AG08396 (cell line): Measurements from ENCODE around the gene ARHGAP24.
A peak's percentile ranks its signal among the peaks of the same experiment; 100 is the strongest.

Source experiments
- DNase-seq: peaks from one replicate; pipeline ENCODE4 v3.0.0; 2012; ENCODE audit warnings: low spot score, mixed read lengths

Gene ARHGAP24

GRCh38 chr4:85474818-85475630, at the start of gene ARHGAP24:
TSS of gene ARHGAP24 (plus strand) at chr4:85475150.
- peak; percentile 83 for DNase-seq

GRCh38 chr4:85426366-85426765, 48.6 kb upstream of the ARHGAP24 start:
- DNase-seq, result no peak

GRCh38 chr4:85427123-85427522, 47.8 kb upstream of the ARHGAP24 start:
- no peak for DNase-seq

GRCh38 chr4:85430226-85430625, 44.7 kb upstream of the ARHGAP24 start:
- DNase-seq, result no peak

GRCh38 chr4:85430697-85431096, 44.3 kb upstream of the ARHGAP24 start:
- no peak for DNase-seq

- no peak for DNase-seq
Measured at GRCh38 chr4:85431156-85431555, 43.8 kb upstream of the ARHGAP24 start.

GRCh38 chr4:85431881-85432485, 43.0 kb upstream of the ARHGAP24 start:
- no peak for DNase-seq

- DNase-seq, result no peak
Measured at GRCh38 chr4:85445050-85445639, 29.8 kb upstream of the ARHGAP24 start.

- DNase-seq, result no peak
Measured at GRCh38 chr4:85446141-85446861, 28.6 kb upstream of the ARHGAP24 start.

- DNase-seq, result no peak
Measured at GRCh38 chr4:85448906-85449890, 25.8 kb upstream of the ARHGAP24 start.

- DNase-seq, result no peak
Measured at GRCh38 chr4:85452058-85452731, 22.8 kb upstream of the ARHGAP24 start.

- no peak for DNase-seq
Measured at GRCh38 chr4:85455942-85456341, 19.0 kb upstream of the ARHGAP24 start.

- DNase-seq, result no peak
Measured at GRCh38 chr4:85457752-85458467, 17.0 kb upstream of the ARHGAP24 start.

- no peak for DNase-seq
Measured at GRCh38 chr4:85459736-85460135, 15.2 kb upstream of the ARHGAP24 start.

GRCh38 chr4:85474356-85474755, 594 bp upstream of the ARHGAP24 start:
- DNase-seq, result no peak

GRCh38 chr4:85475631-85476233, 782 bp downstream of the ARHGAP24 start:
- peak; percentile 5 for DNase-seq

GRCh38 chr4:85476381-85476780, 1.4 kb downstream of the ARHGAP24 start:
- DNase-seq, result no peak

GRCh38 chr4:85477534-85477933, 2.6 kb downstream of the ARHGAP24 start:
- DNase-seq, result no peak

GRCh38 chr4:85478576-85478975, 3.6 kb downstream of the ARHGAP24 start:
- peak; percentile 8 for DNase-seq
